ENCODE data around the gene ZFYVE9. TPM values are rescaled to one million over a fixed set of nuclear protein-coding genes. Genes with fewer than 3 reads are reported as not detected.

ZFYVE9 gene
- total and polyA plus RNA-seq, 2 of the 4 experiments (the other 2 are of a cell fraction): 8.3 to 28.7 TPM

DNA sequence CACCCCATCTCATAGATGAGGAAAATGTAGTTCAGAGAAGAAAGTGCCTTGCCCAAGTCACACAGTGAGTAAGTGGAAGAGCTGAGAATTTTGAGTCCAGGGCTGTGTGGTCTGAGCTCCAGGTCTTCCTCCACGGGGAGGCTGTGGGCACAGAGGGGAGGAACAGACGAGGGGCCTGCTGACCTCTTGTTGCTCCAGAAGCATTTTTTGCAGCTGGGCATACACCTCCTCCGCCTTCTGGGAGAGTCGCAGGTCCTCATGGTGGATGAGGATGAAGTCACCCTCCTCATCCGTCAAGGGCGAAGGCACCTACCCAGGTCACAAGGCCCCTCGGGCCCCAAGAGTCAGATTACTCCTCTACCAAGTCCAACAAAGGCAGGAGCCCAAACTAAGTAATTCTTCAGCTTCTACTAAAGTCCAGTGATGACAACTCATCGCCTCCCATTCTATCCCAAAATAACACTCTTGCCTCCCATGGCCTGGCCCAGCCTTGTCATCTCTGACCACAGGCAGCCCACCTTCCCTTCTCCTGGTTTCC lies 215.0 kb downstream of the ZFYVE9 start:
- BruUV-seq (replicated peaks): no TSS peak

More for the DNA sequence above, 215.0 kb downstream of the ZFYVE9 start:
- Histone ChIP-seq H3K9me3 (ENCODE audit: control insufficient read depth, insufficient read depth, low read length) (no peaks in the 10 kb centered on the region), H3K9ac (ENCODE audit: low read depth, low read length) (no peak overlapping the region), H3K27ac (ENCODE audit: insufficient read depth, low read length) (no peak overlapping the region), H3K4me1 (ENCODE audit: control insufficient read depth, insufficient read depth, low read length) (no peaks in the 10 kb centered on the region), H3K9me1 (ENCODE audit: insufficient read depth, low read length) (0 out of 2 replicates have a peak, but pooled peaks cover 8% of the 10 kb centered on the region), H2BK5ac (ENCODE audit: low read depth, low read length, poor library complexity, severe bottlenecking) (no peak overlapping the region), H2BK15ac (ENCODE audit: low read depth, low read length) (no peak overlapping the region), H2BK20ac (ENCODE audit: low read depth, low read length) (no peak overlapping the region), H2BK120ac (ENCODE audit: low read depth, low read length) (no peak overlapping the region), H4K91ac (ENCODE audit: insufficient read depth, low read depth, low read length) (no peak overlapping the region), H4K20me1 (ENCODE audit: insufficient read depth, low read length) (no peaks in the 10 kb centered on the region; the same call in 1 of the 2 replicates), H3K4ac (ENCODE audit: low read depth, low read length) (no peak overlapping the region), H2AK9ac (replicated peaks; ENCODE audit: low read depth, low read length, poor library complexity) (no peak overlapping the region), H2AK5ac (ENCODE audit: low read depth, low read length) (no peak overlapping the region), H3K79me1 (ENCODE audit: low read depth in 1 of 2, low read length in 2 of 2) (peaks cover 14 to 15% of the 10 kb centered on the region in 2 experiments), H3K4me3 (ENCODE audit: insufficient read depth, low read depth, low read length) (no peak overlapping the region), H3K14ac (replicated peaks; ENCODE audit: low read depth, low read length) (no peak overlapping the region), H3K23ac (ENCODE audit: low read depth, low read length) (no peak overlapping the region), H4K8ac (ENCODE audit: low read depth in 2 of 2, low read length in 2 of 2) (no peak overlapping the region), H3K36me3 (ENCODE audit: control insufficient read depth, insufficient read depth, low read length) (peaks cover 91% of the 10 kb centered on the region), H3K27me3 (ENCODE audit: control insufficient read depth, insufficient read depth, low read length) (no peaks in the 10 kb centered on the region), H3K18ac (ENCODE audit: low read depth, low read length) (no peak overlapping the region), H3K4me2 (ENCODE audit: low read depth, low read length) (no peak overlapping the region), H2AFZ (replicated peaks; ENCODE audit: low read length, poor library complexity) (no peak overlapping the region), H4K5ac (ENCODE audit: low read depth, low read length) (no peak overlapping the region), H3K56ac (ENCODE audit: extremely low read depth, insufficient read depth, low read length) (no peak overlapping the region)
- dilution Hi-C loops (cut with HindIII; ENCODE audit: low sequenced_read_pairs, unreplicated experiment) (no loop called here), in situ Hi-C loops (cut with MboI; ENCODE audit: low sequenced_read_pairs) (no loop called here), intact Hi-C loops (cut with micrococcal nuclease) (no loop called here)
- POLR2A ChIA-PET (ENCODE audit: unreplicated experiment): no interaction called here
- DNase-seq: no peak
- TF ChIP-seq MAFK (IDR thresholded peaks at IDR 0.05; ENCODE audit: low read depth, low read length) (no peak), FOS (IDR thresholded peaks at IDR 0.05; ENCODE audit: low read depth, low read length) (no peak), SMC3 (IDR thresholded peaks at IDR 0.05; ENCODE audit: low read depth, low read length) (no peak), MXI1 (IDR thresholded peaks at IDR 0.05; ENCODE audit: borderline replicate concordance, low read depth, low read length) (no peak)
- TF ChIP-seq, protein P1, sequence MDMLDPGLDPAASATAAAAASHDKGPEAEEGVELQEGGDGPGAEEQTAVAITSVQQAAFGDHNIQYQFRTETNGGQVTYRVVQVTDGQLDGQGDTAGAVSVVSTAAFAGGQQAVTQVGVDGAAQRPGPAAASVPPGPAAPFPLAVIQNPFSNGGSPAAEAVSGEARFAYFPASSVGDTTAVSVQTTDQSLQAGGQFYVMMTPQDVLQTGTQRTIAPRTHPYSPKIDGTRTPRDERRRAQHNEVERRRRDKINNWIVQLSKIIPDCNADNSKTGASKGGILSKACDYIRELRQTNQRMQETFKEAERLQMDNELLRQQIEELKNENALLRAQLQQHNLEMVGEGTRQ (IDR thresholded peaks at IDR 0.05; ENCODE audit: low read depth, low read length): no peak
- CTCF ChIA-PET: no interaction called here
- no peak for ATAC-seq (ENCODE audit: low read depth)
- WGBS, 2 experiments (ENCODE audit: extremely low coverage in 2 of 2, insufficient read length in 1 of 2): 60% methylated on average over 1 of the region's 8 CpGs; no CpG with 5 or more reads in 1 of the 2 experiments

Measured in IMR-90 (cell line).